ENCODE results near the gene ACSF2. TPM values are rescaled to one million over a fixed set of nuclear protein-coding genes. Genes with fewer than 3 reads are reported as not detected.

ACSF2 gene
- total RNA-seq, 1 donor from 2014 or later, result 26.1 TPM

- H3K27ac ChIP-seq, result no peak overlapping the region
- intact Hi-C loops (cut with DNase I), result no loop called here
Observed at GRCh38 chr17:50448643-50449042, 22.6 kb downstream of the ACSF2 start.

GRCh38 chr17:50451943-50452629 lies 26.1 kb downstream of the ACSF2 start:
- TF ChIP-seq, protein P1, sequence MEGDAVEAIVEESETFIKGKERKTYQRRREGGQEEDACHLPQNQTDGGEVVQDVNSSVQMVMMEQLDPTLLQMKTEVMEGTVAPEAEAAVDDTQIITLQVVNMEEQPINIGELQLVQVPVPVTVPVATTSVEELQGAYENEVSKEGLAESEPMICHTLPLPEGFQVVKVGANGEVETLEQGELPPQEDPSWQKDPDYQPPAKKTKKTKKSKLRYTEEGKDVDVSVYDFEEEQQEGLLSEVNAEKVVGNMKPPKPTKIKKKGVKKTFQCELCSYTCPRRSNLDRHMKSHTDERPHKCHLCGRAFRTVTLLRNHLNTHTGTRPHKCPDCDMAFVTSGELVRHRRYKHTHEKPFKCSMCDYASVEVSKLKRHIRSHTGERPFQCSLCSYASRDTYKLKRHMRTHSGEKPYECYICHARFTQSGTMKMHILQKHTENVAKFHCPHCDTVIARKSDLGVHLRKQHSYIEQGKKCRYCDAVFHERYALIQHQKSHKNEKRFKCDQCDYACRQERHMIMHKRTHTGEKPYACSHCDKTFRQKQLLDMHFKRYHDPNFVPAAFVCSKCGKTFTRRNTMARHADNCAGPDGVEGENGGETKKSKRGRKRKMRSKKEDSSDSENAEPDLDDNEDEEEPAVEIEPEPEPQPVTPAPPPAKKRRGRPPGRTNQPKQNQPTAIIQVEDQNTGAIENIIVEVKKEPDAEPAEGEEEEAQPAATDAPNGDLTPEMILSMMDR (IDR thresholded peaks at IDR 0.05), result no peak
- Histone ChIP-seq H3K4me3 (no peak overlapping the region), H3K27ac (no peak overlapping the region), H3K36me3 (peaks cover 0 to 4% of the 10 kb centered on the region in 2 donors), H3K27me3 (no peaks in the 10 kb centered on the region), H3K4me1 (no peaks in the 10 kb centered on the region), H3K9me3 (no peaks in the 10 kb centered on the region)
- DNase-seq (ENCODE audit: low spot score in 2 of 2), result no peak
- intact Hi-C loops (cut with DNase I), result no loop called here

More at GRCh38 chr17:50448643-50449042, 22.6 kb downstream of the ACSF2 start:
- no peaks in the 10 kb centered on the region for H3K9me3 ChIP-seq
- DNase-seq (ENCODE audit: low spot score in 2 of 2), result no peak
- no peaks in the 10 kb centered on the region for H3K27me3 ChIP-seq
- H3K36me3 ChIP-seq, result no peaks in the 10 kb centered on the region
- no peak overlapping the region for H3K4me3 ChIP-seq
- no peaks in the 10 kb centered on the region for H3K4me1 ChIP-seq
- TF ChIP-seq, protein P1 (IDR thresholded peaks at IDR 0.05), result no peak

- peaks cover 0 to 4% of the 10 kb centered on the region in 2 donors for H3K36me3 ChIP-seq
- no peak overlapping the region for H3K4me3 ChIP-seq
- TF ChIP-seq, protein P1 (IDR thresholded peaks at IDR 0.05), result no peak
- no peak overlapping the region for H3K27ac ChIP-seq
- DNase-seq (ENCODE audit: low spot score in 2 of 2), result no peak
- intact Hi-C loops (cut with DNase I), result no loop called here
- H3K4me1 ChIP-seq, result no peaks in the 10 kb centered on the region
- H3K9me3 ChIP-seq, result no peaks in the 10 kb centered on the region
- H3K27me3 ChIP-seq, result no peaks in the 10 kb centered on the region
Observed at GRCh38 chr17:50452630-50453300, 26.7 kb downstream of the ACSF2 start.

- TF ChIP-seq, protein P1 (IDR thresholded peaks at IDR 0.05), result no peak
- Histone ChIP-seq H3K27ac (no peak overlapping the region), H3K4me3 (no peak overlapping the region)
Observed at GRCh38 chr17:50453901-50454300, 27.9 kb downstream of the ACSF2 start.

GRCh38 chr17:50457621-50458020 lies 31.6 kb downstream of the ACSF2 start:
- TF ChIP-seq, protein P1 (IDR thresholded peaks at IDR 0.05), result no peak
- H3K4me1 ChIP-seq, result no peaks in the 10 kb centered on the region
- no peaks in the 10 kb centered on the region for H3K9me3 ChIP-seq
- intact Hi-C loops (cut with DNase I), result no loop called here
- DNase-seq (ENCODE audit: low spot score in 2 of 2), result no peak
- H3K27ac ChIP-seq, result no peak overlapping the region
- H3K36me3 ChIP-seq, result peaks cover 3 to 4% of the 10 kb centered on the region in 2 donors
- H3K27me3 ChIP-seq, result no peaks in the 10 kb centered on the region
- no peak overlapping the region for H3K4me3 ChIP-seq

More at GRCh38 chr17:50453901-50454300, 27.9 kb downstream of the ACSF2 start:
- no peaks in the 10 kb centered on the region for H3K4me1 ChIP-seq
- no peaks in the 10 kb centered on the region for H3K9me3 ChIP-seq
- no peaks in the 10 kb centered on the region for H3K27me3 ChIP-seq
- DNase-seq (ENCODE audit: low spot score in 2 of 2), result no peak
- intact Hi-C loops (cut with DNase I), result no loop called here
- H3K36me3 ChIP-seq, result peaks cover 0 to 4% of the 10 kb centered on the region in 2 donors
